RWPE1 (cell line): ENCODE results near the gene KLHL15.

Source experiments
- CTCF ChIA-PET: fragments of 350-600 bp; sonication (Branson Sonifier 250); formaldehyde crosslinking; extraction: SDS; loops from one replicate; lab custom pipeline; 2021; lab: Yijun Ruan, JAX
- POLR2A ChIA-PET: fragments of 400-600 bp; formaldehyde crosslinking; extraction: SDS; loops from one replicate; lab custom pipeline; 2020; ENCODE audit warnings: antibody characterized with exemption; ENCODE audit not compliant: low non-redundant PET; lab: Yijun Ruan, JAX
- DNase-seq: peaks from one replicate; pipeline ENCODE4 v3.0.0; 2012; ENCODE audit warnings: low spot score
- H3K27ac ChIP-seq: fragments of 450-650 bp; 2 replicates; pipeline ENCODE4 v1.5.1; 2017
- CTCF ChIP-seq: fragments of 450-650 bp; conservative IDR thresholded peaks from 2 replicates; pipeline ENCODE4 v1.5.1; 2017; ENCODE audit warnings: low read depth, mild to moderate bottlenecking

The KLHL15 gene

DNA sequence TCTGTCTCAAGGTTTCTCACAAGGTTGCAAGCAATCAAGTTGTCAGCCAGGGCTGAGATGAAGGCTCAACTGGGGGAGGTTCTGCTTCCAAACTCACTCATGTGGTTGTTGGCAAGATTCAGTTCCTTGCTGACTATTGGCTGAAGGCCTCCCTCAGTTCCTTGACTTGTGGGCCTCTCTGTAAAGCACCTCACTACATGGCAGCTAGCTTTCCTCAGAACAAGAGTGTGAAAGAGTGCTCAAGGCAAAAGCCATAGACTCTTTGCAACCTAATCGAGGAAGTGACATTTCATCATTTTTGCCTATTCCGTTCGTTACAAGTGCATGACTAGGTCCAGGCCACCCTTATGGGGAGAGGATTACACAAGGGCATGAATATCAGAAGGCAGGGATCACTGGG is 67.2 kb downstream of the KLHL15 start:
- ChIA-PET POLR2A (no interaction called here), CTCF (no interaction called here)
- no peak overlapping the region for H3K27ac ChIP-seq
- no peak for DNase-seq
- TF ChIP-seq CTCF: no peak

DNA sequence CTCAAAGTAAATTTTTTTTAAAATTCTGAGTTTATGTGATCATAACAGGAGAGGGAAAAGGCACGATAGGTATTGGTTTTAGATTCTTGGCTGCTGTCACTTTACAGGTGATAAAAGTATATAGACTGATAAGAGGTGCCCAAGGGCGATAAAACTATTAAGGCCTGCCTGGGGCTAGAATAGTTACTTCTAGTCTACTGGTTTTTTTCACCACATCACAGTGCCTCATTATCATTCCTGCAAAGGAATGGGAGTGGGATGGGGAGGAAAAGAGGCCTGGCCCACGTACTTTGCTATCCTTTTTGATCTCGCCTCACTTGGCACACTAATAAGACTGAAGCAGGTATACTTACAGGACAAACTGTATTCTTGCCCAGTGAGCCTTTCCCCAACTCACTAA is 72.6 kb downstream of the KLHL15 start:
- TF ChIP-seq CTCF: no peak
- no peak overlapping the region for H3K27ac ChIP-seq
- CTCF ChIA-PET: no interaction called here
- POLR2A ChIA-PET: no interaction called here
- DNase-seq: no peak

DNA sequence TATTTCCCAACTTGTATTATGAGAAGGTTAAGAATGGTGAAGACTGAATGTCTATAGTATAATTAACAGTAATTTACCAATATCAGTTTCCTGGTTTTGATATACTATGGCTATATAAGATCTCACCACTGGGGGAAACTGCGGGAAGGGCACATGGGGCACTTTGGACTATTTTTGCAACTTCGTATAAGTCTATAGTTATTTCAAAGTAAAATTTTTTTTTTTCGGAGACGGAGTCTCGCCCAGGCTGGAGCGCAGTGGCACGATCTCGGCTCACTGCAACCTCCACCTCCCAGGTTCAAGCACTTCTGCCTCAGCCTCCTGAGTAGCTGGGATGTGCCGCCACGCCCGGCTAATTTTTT is 73.1 kb downstream of the KLHL15 start:
- no peak for DNase-seq
- no peak for TF ChIP-seq CTCF
- CTCF ChIA-PET: no interaction called here
- H3K27ac ChIP-seq: no peak overlapping the region
- POLR2A ChIA-PET: no interaction called here

- no peak for TF ChIP-seq CTCF
- no peak for DNase-seq
- POLR2A ChIA-PET: no interaction called here
- CTCF ChIA-PET: no interaction called here
- no peak overlapping the region for H3K27ac ChIP-seq
Observed at GRCh38 chrX:23952984-23953907, 73.7 kb downstream of the KLHL15 start.

DNA sequence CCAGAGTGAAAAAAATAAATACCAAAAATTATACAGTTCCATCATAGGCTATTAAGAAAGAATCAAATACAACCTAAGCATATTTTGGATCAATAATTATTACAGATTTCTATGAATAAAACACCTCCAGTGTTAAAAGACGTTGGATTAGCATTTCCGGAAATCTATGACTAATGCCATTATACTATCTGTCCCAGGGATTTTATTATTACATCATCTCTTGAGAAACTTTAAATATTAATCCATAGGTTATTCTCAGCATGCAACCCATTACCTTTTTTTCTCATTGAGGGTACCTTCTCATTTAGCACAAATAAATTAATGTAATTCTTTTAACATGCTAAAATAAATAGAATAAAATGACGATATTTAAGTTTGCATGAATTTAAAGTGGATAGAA is 74.6 kb downstream of the KLHL15 start:
- CTCF ChIA-PET: no interaction called here
- no peak overlapping the region for H3K27ac ChIP-seq
- DNase-seq: peak; percentile 8
- no peak for TF ChIP-seq CTCF
- POLR2A ChIA-PET: no interaction called here

DNA sequence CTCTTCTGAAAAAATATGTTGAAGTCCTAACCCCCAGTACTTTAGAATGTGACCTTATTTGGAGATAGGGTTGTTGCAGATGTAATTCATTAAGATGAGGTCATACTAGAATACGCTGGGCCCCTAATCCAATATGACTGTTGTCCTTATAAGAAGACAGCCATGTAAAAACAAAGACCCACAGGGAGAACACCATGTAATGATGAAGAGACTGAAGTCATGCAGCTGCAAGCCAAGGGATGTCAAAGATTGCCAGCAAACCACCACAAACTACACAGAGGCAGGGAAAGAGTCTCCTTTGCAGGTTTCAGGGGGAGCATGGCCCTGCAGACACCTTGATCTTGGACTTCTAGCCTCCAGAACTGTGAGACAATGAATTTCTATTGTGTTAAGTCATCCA is 81.8 kb downstream of the KLHL15 start:
- ChIA-PET CTCF (no interaction called here), POLR2A (no interaction called here)
- DNase-seq: no peak
- no peak for TF ChIP-seq CTCF
- no peak overlapping the region for H3K27ac ChIP-seq
